Bronchial smooth muscle cell (primary cell): Measurements from ENCODE around the gene ATAD3C. TPM values are rescaled to one million over a fixed set of nuclear protein-coding genes. Genes with fewer than 3 reads are reported as not detected.

ENCODE experiments used
- total RNA-seq: library from RNA; depleted of rRNA; stranded (reverse); fragments of >200 nt; gene quantifications from 2 replicates; pipeline ENCODE4 v1.2.1, GENCODE V29; 2014

ATAD3C gene
- total RNA-seq: under 0.01 TPM in 1 of 2 replicates, not detected in the other

GRCh38 chr1:1449099-1449739 lies at the start of gene ATAD3C:
Gene ATAD3C, plus strand, starts transcription at chr1:1449689. Its CDS starts 995 bp downstream, at chr1:1450684.

GRCh38 chr1:1406821-1407635 lies 42.5 kb upstream of the ATAD3C start, which contains the start of gene MRPL20:
Gene MRPL20, minus strand, starts transcription at chr1:1407293. Its CDS starts 76 bp downstream, at chr1:1407217.

GRCh38 chr1:1421147-1421906 lies 28.2 kb upstream of the ATAD3C start, which contains the start of gene ANKRD65:
Gene ANKRD65, minus strand, starts transcription at chr1:1421276. Its CDS starts 271 bp downstream, at chr1:1421005.

GRCh38 chr1:1435106-1435903 lies 14.2 kb upstream of the ATAD3C start, which contains the start of gene VWA1:
Gene VWA1, plus strand, starts transcription at chr1:1435690. Its CDS starts 59 bp downstream, at chr1:1435749.

GRCh38 chr1:1471389-1472052 lies 22.0 kb downstream of the ATAD3C start, which contains the start of gene ATAD3B:
Gene ATAD3B, plus strand, starts transcription at chr1:1471765. Its CDS starts 120 bp downstream, at chr1:1471885.

GRCh38 chr1:1511533-1512285 lies 62.2 kb downstream of the ATAD3C start, which contains the start of gene ATAD3A:
Gene ATAD3A, plus strand, starts transcription at chr1:1512162. Its CDS starts 107 bp downstream, at chr1:1512269.

Other genes starting within 250 kb of the ATAD3C start
- 0.34 and 0.79 TPM in 2 replicates for gene TNFRSF18, start 243.1 kb upstream of the ATAD3C start, total RNA-seq
- gene TNFRSF4, start 235.5 kb upstream of the ATAD3C start, total RNA-seq: under 0.01 TPM in 1 of 2 replicates, not detected in the other
- 136 and 144 TPM in 2 replicates for gene SDF4, start 217.7 kb upstream of the ATAD3C start, total RNA-seq
- 10.1 and 14.0 TPM in 2 replicates for gene B3GALT6, start 217.5 kb upstream of the ATAD3C start, total RNA-seq
- gene C1QTNF12, start 203.0 kb upstream of the ATAD3C start, total RNA-seq: 2.1 and 2.8 TPM in 2 replicates
- 23.4 and 30.9 TPM in 2 replicates for gene UBE2J2, start 175.8 kb upstream of the ATAD3C start, total RNA-seq
- gene SCNN1D, start 169.3 kb upstream of the ATAD3C start, total RNA-seq: 1.2 and 1.3 TPM in 2 replicates
- 66.0 and 87.7 TPM in 2 replicates for gene ACAP3, start 141.8 kb upstream of the ATAD3C start, total RNA-seq
- 9.6 and 9.9 TPM in 2 replicates for gene PUSL1, start 141.1 kb upstream of the ATAD3C start, total RNA-seq
- gene INTS11, start 125.0 kb upstream of the ATAD3C start, total RNA-seq: 56.0 and 74.6 TPM in 2 replicates
- 4.1 and 6.8 TPM in 2 replicates for gene CPTP, start 124.9 kb upstream of the ATAD3C start, total RNA-seq
- gene TAS1R3, start 118.4 kb upstream of the ATAD3C start, total RNA-seq: 0.16 and 0.17 TPM in 2 replicates
- gene DVL1, start 100.3 kb upstream of the ATAD3C start, total RNA-seq: 67.0 and 107 TPM in 2 replicates
- 273 and 326 TPM in 2 replicates for gene MXRA8, start 91.1 kb upstream of the ATAD3C start, total RNA-seq
- 53.0 and 102 TPM in 2 replicates for gene AURKAIP1, start 74.5 kb upstream of the ATAD3C start, total RNA-seq
- 115 and 141 TPM in 2 replicates for gene CCNL2, start 50.4 kb upstream of the ATAD3C start, total RNA-seq
- 86.0 and 91.9 TPM in 2 replicates for gene MRPL20, start 42.4 kb upstream of the ATAD3C start, total RNA-seq
- gene ANKRD65, start 28.4 kb upstream of the ATAD3C start, total RNA-seq: 1.1 and 1.9 TPM in 2 replicates
- gene VWA1, start 14.0 kb upstream of the ATAD3C start, total RNA-seq: 3.4 and 3.9 TPM in 2 replicates
- 11.7 and 19.3 TPM in 2 replicates for gene ATAD3B, start 22.1 kb downstream of the ATAD3C start, total RNA-seq
- 17.4 and 19.5 TPM in 2 replicates for gene ATAD3A, start 62.5 kb downstream of the ATAD3C start, total RNA-seq
- gene TMEM240, start 90.9 kb downstream of the ATAD3C start, total RNA-seq: 3.7 and 5.4 TPM in 2 replicates
- 35.8 and 43.0 TPM in 2 replicates for gene SSU72, start 125.2 kb downstream of the ATAD3C start, total RNA-seq
- gene FNDC10, start 150.4 kb downstream of the ATAD3C start, total RNA-seq: 0.52 and 0.95 TPM in 2 replicates
- 77.7 and 127 TPM in 2 replicates for gene MIB2, start 165.8 kb downstream of the ATAD3C start, total RNA-seq
- 4.6 and 4.9 TPM in 2 replicates for gene MMP23B, start 182.5 kb downstream of the ATAD3C start, total RNA-seq
- gene CDK11B, start 209.3 kb downstream of the ATAD3C start, total RNA-seq: 8.5 and 8.8 TPM in 2 replicates
- 25.5 and 32.8 TPM in 2 replicates for gene SLC35E2B, start 243.1 kb downstream of the ATAD3C start, total RNA-seq